Uterus (tissue), 4 donors: Measurements from ENCODE around the gene RNF130. TPM values are rescaled to one million over a fixed set of nuclear protein-coding genes. Genes with fewer than 3 reads are reported as not detected.

ENCODE experiments used
- DNase-seq, 2 donors: peaks; one replicate each; pipeline ENCODE4 v3.0.0-alpha.2; 2019 to 2020
- H3K27ac ChIP-seq, 2 donors: fragments of 200-600 bp; sonication (generic); 1 replicate in 1 of 2; 2 replicates in 1 of 2; pipeline ENCODE4 v1.5.1; 2016 to 2018
- H3K27me3 ChIP-seq, 2 donors: fragments of 200-600 bp; sonication (generic); one replicate each; pipeline ENCODE4 v1.5.1; 2018 to 2019; ENCODE audit warnings: control low read depth in 1 of 2
- H3K36me3 ChIP-seq, 2 donors: fragments of 200-600 bp; sonication (generic); one replicate each; pipeline ENCODE4 v1.5.1; 2019; ENCODE audit warnings: control low read depth in 1 of 2
- H3K4me1 ChIP-seq, 2 donors: fragments of 200-600 bp; sonication (generic); one replicate each; pipeline ENCODE4 v1.5.1; 2018 to 2019; ENCODE audit warnings: control low read depth in 1 of 2
- H3K4me3 ChIP-seq, 2 donors: fragments of 200-600 bp; sonication (generic); 1 replicate in 1 of 2; 2 replicates in 1 of 2; pipeline ENCODE4 v1.5.1; 2018 to 2019; ENCODE audit warnings: mild to moderate bottlenecking in 1 of 2
- H3K9me3 ChIP-seq, 2 donors: fragments of 200-600 bp; sonication (generic); one replicate each; pipeline ENCODE4 v1.5.1; 2019; ENCODE audit warnings: control low read depth in 1 of 2
- CTCF ChIP-seq, 4 experiments: fragments of 200-600 bp in 2 of 4; fragments of 450-650 bp in 2 of 4; sonication (generic) in 2 of 4; IDR thresholded peaks; one replicate each; pipeline ENCODE4 v1.5.1; 2016 to 2019; ENCODE audit warnings: antibody characterized with exemption in 4 of 4, mild to moderate bottlenecking in 2 of 4, moderate library complexity in 1 of 4
- POLR2A ChIP-seq, 2 donors: fragments of 450-650 bp; IDR thresholded peaks; one replicate each; pipeline ENCODE4 v1.6.1; 2016; ENCODE audit warnings: antibody characterized with exemption in 2 of 2, mild to moderate bottlenecking in 1 of 2, moderate library complexity in 1 of 2
- intact Hi-C: fragments of 100-400 bp; cut with DNase I; formaldehyde crosslinking; loops from one replicate; pipeline ENCODE4 v1.15.1; 2023; ENCODE audit warnings: low total_unique reads
- total RNA-seq, 4 donors: library from RNA; depleted of rRNA in 3 of 4; stranded (reverse); fragments of >200 nt in 3 of 4; gene quantifications; one replicate each; pipeline versions ENCODE4 v1.1.0 to v1.2.4, GENCODE V29; 2014 to 2023
- donor health status: DM: yes; HTN: yes; CAD: no.

RNF130 gene
- total RNA-seq, 4 donors from 2014 or later: 53.8 to 119 (median 85.8) TPM

GRCh38 chr5:179986328-179986727 lies 85.2 kb downstream of the RNF130 start:
- intact Hi-C loops: no loop called here
- Histone ChIP-seq H3K27ac (no peak overlapping the region), H3K9me3 (no peaks in the 10 kb centered on the region), H3K4me3 (no peak overlapping the region), H3K4me1 (no peaks in the 10 kb centered on the region), H3K36me3 (no peaks in the 10 kb centered on the region), H3K27me3 (no peaks in the 10 kb centered on the region)
- no peak for DNase-seq
- no peak for TF ChIP-seq POLR2A (IDR thresholded peaks at IDR 0.05)
- TF ChIP-seq CTCF (IDR thresholded peaks at IDR 0.05): peak in 1 of 4 experiments; percentile 37

GRCh38 chr5:179981636-179982035 lies 89.9 kb downstream of the RNF130 start:
- no peaks in the 10 kb centered on the region for H3K9me3 ChIP-seq
- H3K36me3 ChIP-seq: no peaks in the 10 kb centered on the region
- no peak overlapping the region for H3K4me3 ChIP-seq
- no peaks in the 10 kb centered on the region for H3K27me3 ChIP-seq
- no peak overlapping the region for H3K27ac ChIP-seq
- intact Hi-C loops: no loop called here
- DNase-seq: no peak
- no peak for TF ChIP-seq CTCF (IDR thresholded peaks at IDR 0.05)
- TF ChIP-seq POLR2A (IDR thresholded peaks at IDR 0.05): no peak
- H3K4me1 ChIP-seq: no peaks in the 10 kb centered on the region

- intact Hi-C loops: no loop called here
- Histone ChIP-seq H3K36me3 (no peaks in the 10 kb centered on the region), H3K4me3 (no peak overlapping the region), H3K27me3 (no peaks in the 10 kb centered on the region), H3K9me3 (no peaks in the 10 kb centered on the region), H3K27ac (no peak overlapping the region), H3K4me1 (no peaks in the 10 kb centered on the region)
- no peak for DNase-seq
- TF ChIP-seq POLR2A (IDR thresholded peaks at IDR 0.05): no peak
- TF ChIP-seq CTCF (IDR thresholded peaks at IDR 0.05): no peak
Measured at GRCh38 chr5:179980767-179981166, 90.8 kb downstream of the RNF130 start.

- intact Hi-C loops: loop anchor here (10.0 kb wide), 1 partner anchor 1204 kb away; no protein-coding TSS in a partner anchor
Measured at GRCh38 chr5:179978792-179979191, 92.8 kb downstream of the RNF130 start.

GRCh38 chr5:179975713-179976134 lies 95.8 kb downstream of the RNF130 start:
- TF ChIP-seq CTCF (IDR thresholded peaks at IDR 0.05) (no peak), POLR2A (IDR thresholded peaks at IDR 0.05) (no peak)
- Histone ChIP-seq H3K4me1 (no peaks in the 10 kb centered on the region), H3K27me3 (no peaks in the 10 kb centered on the region), H3K9me3 (no peaks in the 10 kb centered on the region), H3K4me3 (no peak overlapping the region), H3K36me3 (no peaks in the 10 kb centered on the region), H3K27ac (no peak overlapping the region)
- intact Hi-C loops: loop anchor here (10.0 kb wide), 1 partner anchor 1201 kb away; no protein-coding TSS in a partner anchor
- DNase-seq: no peak

More at GRCh38 chr5:179978792-179979191, 92.8 kb downstream of the RNF130 start:
- TF ChIP-seq CTCF (IDR thresholded peaks at IDR 0.05) (no peak), POLR2A (IDR thresholded peaks at IDR 0.05) (no peak)
- H3K36me3 ChIP-seq: no peaks in the 10 kb centered on the region
- H3K27me3 ChIP-seq: no peaks in the 10 kb centered on the region
- no peaks in the 10 kb centered on the region for H3K9me3 ChIP-seq
- no peak overlapping the region for H3K27ac ChIP-seq
- no peak overlapping the region for H3K4me3 ChIP-seq
- no peak for DNase-seq
- H3K4me1 ChIP-seq: no peaks in the 10 kb centered on the region
